Stimulated activated CD4-positive, alpha-beta T cell treated with anti-CD3 and anti-CD28 coated beads, Interleukin-1b, Interleukin-23, amount 100 ng/mL, for 4 hours (primary cell): ENCODE measurements around the gene LRRC47.

Experiments
- DNase-seq, 2 donors: peaks; one replicate each; pipeline ENCODE4 v3.0.0-alpha.2; 2020; ENCODE audit warnings: low read depth in 2 of 2

Gene LRRC47

GRCh38 chr1:3796215-3797061, at the start of gene LRRC47:
LRRC47 (minus strand) TSS chr1:3796498; CDS start chr1:3796476, 22 bp downstream.
- peak; percentile 92 to 93 for DNase-seq

- no peak for DNase-seq
Measured at GRCh38 chr1:3842912-3843311, 46.6 kb upstream of the LRRC47 start.

- no peak for DNase-seq
Measured at GRCh38 chr1:3841491-3841890, 45.2 kb upstream of the LRRC47 start.

- no peak for DNase-seq
Measured at GRCh38 chr1:3838788-3839187, 42.5 kb upstream of the LRRC47 start.

- no peak for DNase-seq
Measured at GRCh38 chr1:3837685-3838084, 41.4 kb upstream of the LRRC47 start.

GRCh38 chr1:3837200-3837599, 40.9 kb upstream of the LRRC47 start:
- DNase-seq, result no peak

GRCh38 chr1:3836421-3836820, 40.1 kb upstream of the LRRC47 start:
- no peak for DNase-seq

- no peak for DNase-seq
Measured at GRCh38 chr1:3834701-3835100, 38.4 kb upstream of the LRRC47 start.

GRCh38 chr1:3831689-3832088, 35.4 kb upstream of the LRRC47 start:
- DNase-seq, result no peak

- no peak for DNase-seq
Measured at GRCh38 chr1:3828391-3828790, 32.1 kb upstream of the LRRC47 start.

- no peak for DNase-seq
Measured at GRCh38 chr1:3827813-3828307, 31.6 kb upstream of the LRRC47 start.

GRCh38 chr1:3825356-3825755, 29.1 kb upstream of the LRRC47 start:
- DNase-seq, result no peak

- DNase-seq, result no peak
Measured at GRCh38 chr1:3824650-3825049, 28.4 kb upstream of the LRRC47 start.

- DNase-seq, result no peak
Measured at GRCh38 chr1:3822421-3822820, 26.1 kb upstream of the LRRC47 start.

- DNase-seq, result no peak
Measured at GRCh38 chr1:3821908-3822307, 25.6 kb upstream of the LRRC47 start.

- no peak for DNase-seq
Measured at GRCh38 chr1:3821447-3821846, 25.1 kb upstream of the LRRC47 start.

GRCh38 chr1:3821004-3821403, 24.7 kb upstream of the LRRC47 start:
- DNase-seq, result no peak

GRCh38 chr1:3820316-3820715, 24.0 kb upstream of the LRRC47 start:
- no peak for DNase-seq

- no peak for DNase-seq
Measured at GRCh38 chr1:3819771-3820200, 23.5 kb upstream of the LRRC47 start.

- DNase-seq, result no peak
Measured at GRCh38 chr1:3817821-3818597, 21.7 kb upstream of the LRRC47 start.

GRCh38 chr1:3817138-3817740, 20.9 kb upstream of the LRRC47 start:
- DNase-seq, result no peak
